ENCODE results near the gene SLX9. TPM values are rescaled to one million over a fixed set of nuclear protein-coding genes. Genes with fewer than 3 reads are reported as not detected.

SLX9 gene
- total RNA-seq, 1 donor from 2014 or later, result 33.1 TPM

DNA sequence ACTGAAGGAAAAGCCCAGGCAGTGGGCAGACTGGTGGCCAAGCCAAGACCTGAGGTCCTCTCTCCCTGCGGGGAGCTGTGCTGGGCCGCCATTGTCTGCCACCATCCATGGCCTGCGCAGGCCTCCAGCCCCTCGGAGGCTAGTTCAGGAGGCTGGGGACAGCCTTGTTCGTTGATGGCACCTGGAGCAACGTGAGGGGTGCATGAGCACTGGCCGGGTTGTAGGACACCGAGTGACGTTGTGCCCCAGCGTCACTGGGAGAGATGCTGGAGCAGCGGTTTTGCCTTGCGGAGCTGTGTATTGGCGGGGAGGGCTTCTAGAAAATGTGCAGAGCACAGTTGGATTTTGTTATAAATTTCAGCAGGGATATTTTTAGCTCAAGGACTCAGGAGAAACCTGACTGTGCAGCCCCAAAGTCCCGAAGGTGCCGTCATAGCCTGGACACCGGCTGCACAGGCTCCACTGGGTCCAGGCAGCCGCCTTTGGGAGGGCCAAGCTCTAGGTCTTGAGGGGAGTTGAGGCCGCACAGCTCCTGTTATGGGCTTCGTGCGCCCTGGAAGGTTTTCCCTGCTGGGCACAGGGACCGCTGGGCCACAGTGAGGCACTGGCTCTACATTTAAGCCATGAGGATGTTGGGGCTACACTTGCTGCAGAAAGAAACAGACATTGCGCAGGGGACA, 86.4 kb downstream of the SLX9 start:
- Mint-ChIP-seq H3K27me3 (peaks cover 31% of the 10 kb centered on the region), H3K27ac (no peak overlapping the region), H3K36me3 (ENCODE audit: insufficient read depth) (no peaks in the 10 kb centered on the region), H3K9me3 (ENCODE audit: low read depth) (peaks cover 11% of the 10 kb centered on the region), H3K4me1 (ENCODE audit: low read depth) (peaks cover 14% of the 10 kb centered on the region), H3K4me3 (ENCODE audit: low read depth) (no peak overlapping the region)
- TF ChIP-seq, protein P1, sequence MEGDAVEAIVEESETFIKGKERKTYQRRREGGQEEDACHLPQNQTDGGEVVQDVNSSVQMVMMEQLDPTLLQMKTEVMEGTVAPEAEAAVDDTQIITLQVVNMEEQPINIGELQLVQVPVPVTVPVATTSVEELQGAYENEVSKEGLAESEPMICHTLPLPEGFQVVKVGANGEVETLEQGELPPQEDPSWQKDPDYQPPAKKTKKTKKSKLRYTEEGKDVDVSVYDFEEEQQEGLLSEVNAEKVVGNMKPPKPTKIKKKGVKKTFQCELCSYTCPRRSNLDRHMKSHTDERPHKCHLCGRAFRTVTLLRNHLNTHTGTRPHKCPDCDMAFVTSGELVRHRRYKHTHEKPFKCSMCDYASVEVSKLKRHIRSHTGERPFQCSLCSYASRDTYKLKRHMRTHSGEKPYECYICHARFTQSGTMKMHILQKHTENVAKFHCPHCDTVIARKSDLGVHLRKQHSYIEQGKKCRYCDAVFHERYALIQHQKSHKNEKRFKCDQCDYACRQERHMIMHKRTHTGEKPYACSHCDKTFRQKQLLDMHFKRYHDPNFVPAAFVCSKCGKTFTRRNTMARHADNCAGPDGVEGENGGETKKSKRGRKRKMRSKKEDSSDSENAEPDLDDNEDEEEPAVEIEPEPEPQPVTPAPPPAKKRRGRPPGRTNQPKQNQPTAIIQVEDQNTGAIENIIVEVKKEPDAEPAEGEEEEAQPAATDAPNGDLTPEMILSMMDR (IDR thresholded peaks at IDR 0.05; ENCODE audit: unreplicated experiment), result no peak
- no peak for DNase-seq (ENCODE audit: low spot score, unreplicated experiment)

Other genes with a start within 250 kb of the SLX9 start
- gene KRTAP10-12, start 242.9 kb upstream of the SLX9 start, total RNA-seq, result not detected in 2 replicates
- gene TSPEAR, start 228.5 kb upstream of the SLX9 start, total RNA-seq, result not detected in 2 replicates
- 78.7 and 85.2 TPM in 2 replicates for gene UBE2G2, start 138.2 kb upstream of the SLX9 start, total RNA-seq
- gene SUMO3, start 122.0 kb upstream of the SLX9 start, total RNA-seq, result 65.0 and 73.5 TPM in 2 replicates
- gene PTTG1IP, start 66.3 kb upstream of the SLX9 start, total RNA-seq, result 221 and 226 TPM in 2 replicates
- 0.41 and 0.47 TPM in 2 replicates for gene ITGB2, start 19.1 kb upstream of the SLX9 start, total RNA-seq
- gene ADARB1, start 134.6 kb downstream of the SLX9 start, total RNA-seq, result 17.0 and 19.1 TPM in 2 replicates